Head of caudate nucleus (tissue), 42 donors: ENCODE results near the gene JADE2.

Source experiments
- DNase-seq, 42 donors: peaks; one replicate each; pipeline versions ENCODE4 v3.0.0 to v3.0.0-alpha.2; 2020 to 2021; ENCODE audit warnings: mixed read lengths in 7 of 42
- intact Hi-C: fragments of 100-400 bp; cut with DNase I; formaldehyde crosslinking; loops from one replicate; pipeline ENCODE4 v1.15.0; 2022

JADE2 gene

GRCh38 chr5:134526483-134527155, 1.1 kb downstream of the JADE2 start:
- intact Hi-C loops, result loop anchor here (2.0 to 10.0 kb wide), 3 partner anchors 51 to 348 kb away; partner anchors contain the start of genes TXNDC15 and UBE2B
- DNase-seq, result peak; percentile 36 to 90 (median 80)

GRCh38 chr5:134527156-134527960, 1.9 kb downstream of the JADE2 start:
- DNase-seq, result peak in 41 of 42 donors; percentile 52 to 91 (median 83)
- intact Hi-C loops, result loop anchor here (2.0 to 10.0 kb wide), 3 partner anchors 50 to 347 kb away; partner anchors contain the start of genes TXNDC15 and UBE2B

DNA sequence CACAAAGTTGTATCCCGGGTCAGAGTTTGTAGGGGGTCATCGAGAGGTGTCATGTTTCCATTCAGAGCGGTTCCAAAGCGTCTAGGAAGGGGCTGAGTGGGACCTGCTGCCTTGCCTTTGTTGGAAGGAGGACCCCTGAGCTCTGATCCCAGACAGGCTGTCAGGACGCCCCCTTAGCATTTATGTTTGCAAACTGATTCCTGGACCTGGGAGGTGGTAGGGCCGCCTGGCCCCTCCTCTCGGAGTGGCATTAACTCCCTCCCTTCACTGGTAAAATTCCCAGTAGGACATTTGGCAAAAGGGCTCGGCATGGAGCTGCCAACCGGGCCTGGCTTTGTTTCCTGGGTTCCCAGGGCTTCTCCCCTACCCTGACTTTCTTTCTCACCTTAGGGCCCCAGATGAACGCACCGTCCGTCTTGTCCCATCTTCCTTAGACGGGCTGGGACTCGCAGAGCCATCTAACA, 2.5 kb downstream of the JADE2 start:
- intact Hi-C loops, result loop anchor here (2.0 to 10.0 kb wide), 3 partner anchors 49 to 347 kb away; partner anchors contain the start of genes TXNDC15 and UBE2B
- peak in 3 of 42 donors; percentile 36 to 55 (median 39) for DNase-seq

DNA sequence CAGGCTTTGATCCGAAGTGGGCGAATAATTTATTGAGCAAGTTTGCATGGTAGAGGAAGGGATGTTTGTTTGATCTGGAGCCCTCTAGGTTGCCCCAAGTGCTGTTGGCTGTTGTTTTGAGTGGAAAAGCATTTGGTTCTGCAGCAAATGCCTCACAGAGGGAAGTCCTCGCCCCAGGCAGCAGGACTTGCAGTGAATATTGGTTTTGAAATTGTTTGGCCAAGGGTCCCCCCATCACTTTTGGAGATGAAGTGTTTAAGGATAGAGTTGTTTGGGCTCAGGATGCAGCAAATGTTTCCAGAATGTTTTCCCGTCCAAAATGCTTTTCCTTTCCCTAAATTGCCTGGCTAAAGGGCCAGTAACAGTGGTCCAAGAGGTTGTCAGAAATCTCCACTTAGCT, 3.1 kb downstream of the JADE2 start:
- intact Hi-C loops, result loop anchor here (5.0 to 10.0 kb wide), 2 partner anchors 49 to 346 kb away; partner anchors contain the start of gene TXNDC15
- no peak for DNase-seq

- no peak for DNase-seq
- intact Hi-C loops, result loop anchor here (5.0 to 10.0 kb wide), 2 partner anchors 48 to 345 kb away; partner anchors contain the start of gene TXNDC15
Measured at GRCh38 chr5:134529460-134529859, 4.0 kb downstream of the JADE2 start.

GRCh38 chr5:134530301-134531077, 5.0 kb downstream of the JADE2 start:
- peak in 17 of 42 donors; percentile 28 to 74 (median 49) for DNase-seq
- intact Hi-C loops, result no loop called here

DNA sequence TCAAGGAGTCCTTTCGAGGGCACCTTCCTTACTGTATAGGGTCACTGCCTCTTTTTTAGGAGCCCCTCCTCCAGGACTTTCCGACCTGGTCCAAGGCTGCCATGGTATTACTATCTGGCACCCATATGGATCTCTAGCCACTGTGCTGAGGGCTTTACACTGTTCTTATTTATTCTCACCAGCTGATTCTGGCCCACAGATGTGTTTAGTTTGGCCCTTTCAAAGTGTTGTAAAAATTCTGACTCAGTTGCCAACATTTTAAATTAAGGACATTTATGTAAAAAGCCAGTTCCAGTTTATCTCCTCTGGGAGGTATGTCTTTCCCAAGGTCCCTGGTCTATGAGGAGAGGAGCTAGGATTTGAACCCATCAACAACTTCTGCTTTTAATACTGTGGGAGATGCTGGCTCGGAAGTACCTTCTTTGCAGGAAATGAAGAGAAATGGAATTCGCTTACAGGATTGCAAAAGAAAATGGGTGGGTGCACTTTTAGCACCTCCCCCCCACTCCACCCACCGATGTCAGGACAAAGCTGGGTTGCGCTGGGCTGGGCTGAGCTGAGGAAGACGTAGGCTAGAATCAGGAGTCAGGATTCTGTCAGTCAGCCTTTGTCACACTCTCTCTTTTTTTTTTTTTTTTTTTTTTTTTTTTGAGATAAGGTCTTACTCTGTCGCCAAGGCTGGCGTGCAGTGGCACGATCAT, 7.8 kb downstream of the JADE2 start:
- peak in 41 of 42 donors; percentile 41 to 91 (median 69) for DNase-seq
- intact Hi-C loops, result no loop called here

- intact Hi-C loops, result no loop called here
- no peak for DNase-seq
Measured at GRCh38 chr5:134534058-134534725, 8.7 kb downstream of the JADE2 start.

- no peak for DNase-seq
- intact Hi-C loops, result no loop called here
Measured at GRCh38 chr5:134534726-134535110, 9.2 kb downstream of the JADE2 start.

GRCh38 chr5:134536876-134537275, 11.4 kb downstream of the JADE2 start:
- intact Hi-C loops, result no loop called here
- DNase-seq, result no peak

DNA sequence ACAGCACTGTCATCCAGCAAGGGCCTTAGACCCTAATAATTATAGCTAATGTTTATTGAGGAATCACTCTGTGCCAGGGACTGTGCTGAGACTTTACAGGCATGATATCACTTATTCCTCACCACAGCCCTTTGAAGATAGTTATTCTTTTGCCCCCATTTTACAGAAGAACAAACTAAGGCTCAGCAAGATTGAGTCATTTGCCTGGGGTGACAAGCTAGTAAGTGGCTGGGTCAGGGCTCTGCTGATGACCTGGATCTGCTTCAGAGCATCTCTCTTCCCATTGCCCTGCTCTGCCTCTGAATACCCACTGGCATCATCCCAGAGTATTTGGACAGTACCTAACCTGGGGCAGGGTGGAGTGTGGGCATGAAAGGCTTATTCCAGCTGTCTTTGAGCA, 11.8 kb downstream of the JADE2 start:
- intact Hi-C loops, result no loop called here
- no peak for DNase-seq

GRCh38 chr5:134538296-134538695, 12.8 kb downstream of the JADE2 start:
- DNase-seq, result no peak
- intact Hi-C loops, result no loop called here

- intact Hi-C loops, result no loop called here
- no peak for DNase-seq
Measured at GRCh38 chr5:134539732-134540131, 14.3 kb downstream of the JADE2 start.

GRCh38 chr5:134540747-134541733, 15.6 kb downstream of the JADE2 start:
- DNase-seq, result no peak
- intact Hi-C loops, result no loop called here

DNA sequence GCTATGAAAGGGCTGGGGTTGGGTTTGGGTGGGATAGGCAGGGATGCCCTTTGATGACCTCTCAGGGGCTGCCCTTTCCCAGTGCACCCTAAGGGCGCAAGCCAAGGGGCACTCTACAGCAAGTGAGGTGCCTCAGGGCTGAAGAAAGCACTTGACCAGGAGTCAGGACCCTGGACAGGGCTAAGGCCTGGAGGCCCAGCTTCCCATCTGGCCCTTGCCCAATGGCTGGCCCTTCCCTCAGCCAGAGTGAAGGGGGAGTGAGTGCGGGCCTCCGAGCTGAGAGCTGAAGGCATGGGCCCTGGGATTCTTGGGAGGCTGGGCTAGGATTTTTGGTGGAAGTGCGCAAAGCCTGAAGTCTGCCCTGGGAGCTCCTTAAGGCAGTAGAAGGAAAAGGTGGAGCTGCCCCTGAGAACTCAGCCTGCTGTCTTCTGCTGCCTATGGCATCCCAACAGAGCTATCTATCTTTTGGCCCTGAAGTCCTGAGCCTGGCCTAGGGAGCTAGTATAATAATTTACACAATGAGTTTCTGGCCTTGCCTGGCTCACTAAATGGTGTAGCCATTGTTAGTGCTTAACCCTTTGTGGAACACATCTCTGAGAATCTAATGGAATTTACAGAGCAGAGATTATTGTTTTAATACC, 16.4 kb downstream of the JADE2 start:
- DNase-seq, result peak in 3 of 42 donors; percentile 24 to 55 (median 43)
- intact Hi-C loops, result no loop called here
